K562 (cell line): ENCODE data around the gene ACTR1B.

ENCODE experiments used
- ETV6 ChIP-seq, 3 experiments: fragments of 150-350 bp in 1 of 3; sonication (generic) in 1 of 3; formaldehyde crosslinking in 1 of 3; IDR thresholded peaks; 2 replicates each; pipeline versions ENCODE4 v1.6.1 to v1.8.0; 2014 to 2022; ENCODE audit warnings: borderline replicate concordance in 2 of 3, low read depth in 2 of 3, antibody characterized with exemption in 1 of 3, low read length in 1 of 3, mild to moderate bottlenecking in 1 of 3, missing genetic modification reagents in 1 of 3
- KDM2B ChIP-seq: fragments of 250-450 bp; sonication (Bioruptor Pico); IDR thresholded peaks from 2 replicates; pipeline ENCODE4 v1.8.0; 2021; ENCODE audit warnings: mild to moderate bottlenecking, moderate library complexity
- TF ChIP-seq, protein P1 (sequence below): fragments of 450-650 bp; IDR thresholded peaks from 2 replicates; pipeline ENCODE4 v1.6.1; 2017; ENCODE audit warnings: mild to moderate bottlenecking, moderate library complexity

DNA sequence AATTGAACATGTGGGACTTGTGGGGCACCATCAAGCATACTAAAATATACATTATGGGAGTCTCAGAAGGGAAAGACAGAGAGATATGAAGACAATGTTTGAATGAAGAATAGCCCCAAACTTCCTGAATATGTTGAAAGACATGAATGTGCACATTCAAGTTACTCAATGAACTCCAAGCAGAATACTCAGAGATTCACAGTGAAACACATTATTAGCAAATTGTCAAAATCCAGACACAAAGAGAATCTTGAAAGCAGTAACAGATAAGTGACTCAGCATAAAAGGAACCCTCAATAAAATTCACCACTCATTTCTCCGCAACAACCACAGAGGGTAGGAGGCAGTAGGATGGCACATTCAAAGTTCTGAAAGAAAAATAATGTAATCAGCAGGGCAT lies 14.5 kb upstream of the ACTR1B start:
- TF ChIP-seq KDM2B (CRISPR knock-in tag) (no peak), ETV6 (IDR thresholded peaks at IDR 0.05; ENCODE audit: borderline replicate concordance in 1 of 2, low read depth in 2 of 2, low read length in 1 of 2) (no peak), ETV6 (CRISPR knock-in tag; IDR thresholded peaks at IDR 0.05; ENCODE audit: borderline replicate concordance) (no peak)
- TF ChIP-seq, protein P1, sequence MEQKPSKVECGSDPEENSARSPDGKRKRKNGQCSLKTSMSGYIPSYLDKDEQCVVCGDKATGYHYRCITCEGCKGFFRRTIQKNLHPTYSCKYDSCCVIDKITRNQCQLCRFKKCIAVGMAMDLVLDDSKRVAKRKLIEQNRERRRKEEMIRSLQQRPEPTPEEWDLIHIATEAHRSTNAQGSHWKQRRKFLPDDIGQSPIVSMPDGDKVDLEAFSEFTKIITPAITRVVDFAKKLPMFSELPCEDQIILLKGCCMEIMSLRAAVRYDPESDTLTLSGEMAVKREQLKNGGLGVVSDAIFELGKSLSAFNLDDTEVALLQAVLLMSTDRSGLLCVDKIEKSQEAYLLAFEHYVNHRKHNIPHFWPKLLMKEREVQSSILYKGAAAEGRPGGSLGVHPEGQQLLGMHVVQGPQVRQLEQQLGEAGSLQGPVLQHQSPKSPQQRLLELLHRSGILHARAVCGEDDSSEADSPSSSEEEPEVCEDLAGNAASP, result no peak
